ENCODE measurements around the gene ZAR1.

- TF ChIP-seq EZH2 (IDR thresholded peaks at IDR 0.05; ENCODE audit: insufficient read depth, poor library complexity, severe bottlenecking) = no peak
- TF ChIP-seq EZH2phosphoT487 (IDR thresholded peaks at IDR 0.05; ENCODE audit: insufficient read depth, low read depth) = no peak
Observed at GRCh38 chr4:48467891-48468290, 22.2 kb upstream of the ZAR1 start.
